Adrenal gland (tissue), 12 donors: ENCODE results near the gene ALPP. TPM values are rescaled to one million over a fixed set of nuclear protein-coding genes. Genes with fewer than 3 reads are reported as not detected.
"Not testable (repeated sequence)": the region's sequence is repeated elsewhere in the genome, so short reads cannot be mapped to it uniquely, and the experiment has no call there.

Experiments
- DNase-seq, 7 donors: peaks; one replicate each; pipeline ENCODE4 v3.0.0-alpha.2; 2019 to 2020
- H3K27ac ChIP-seq, 5 donors: fragments of 200-600 bp; sonication (generic) in 4 of 5; 1 replicate in 3 of 5; 2 replicates in 2 of 5; pipeline versions ENCODE4 v1.5.1 to v1.8.0; 2016 to 2020; ENCODE audit warnings: mild to moderate bottlenecking in 1 of 5
- H3K27me3 ChIP-seq: fragments of 200-600 bp; 2 replicates; pipeline ENCODE4 v1.8.0; 2021
- H3K36me3 ChIP-seq, 2 donors: fragments of 200-600 bp; replicated peaks in 1 of 2; 1 replicate in 1 of 2; 2 replicates in 1 of 2; pipeline versions ENCODE4 v1.5.1 to v1.8.0; 2018 to 2022
- H3K4me1 ChIP-seq, 2 donors: fragments of 200-600 bp; replicated peaks in 1 of 2; 1 replicate in 1 of 2; 2 replicates in 1 of 2; pipeline versions ENCODE4 v1.5.1 to v1.8.0; 2018 to 2021
- H3K4me3 ChIP-seq, 4 donors: fragments of 200-600 bp; sonication (generic) in 3 of 4; one replicate each; pipeline ENCODE4 v1.5.1; 2016 to 2018
- H3K9me3 ChIP-seq, 3 donors: fragments of 200-600 bp; sonication (generic) in 1 of 3; replicated peaks in 1 of 3; 1 replicate in 2 of 3; 2 replicates in 1 of 3; pipeline versions ENCODE4 v1.5.1 to v1.8.0; 2016 to 2021
- CTCF ChIP-seq, 6 experiments: fragments of 450-650 bp in 4 of 6; fragments of 200-600 bp in 2 of 6; sonication (generic) in 1 of 6; IDR thresholded peaks; 1 replicate in 5 of 6; 2 replicates in 1 of 6; pipeline versions ENCODE4 v1.5.1 to v1.8.0; 2016 to 2021; ENCODE audit warnings: antibody characterized with exemption in 6 of 6, mild to moderate bottlenecking in 2 of 6, moderate library complexity in 1 of 6
- POLR2A ChIP-seq, 2 donors: fragments of 450-650 bp; IDR thresholded peaks; one replicate each; pipeline ENCODE4 v1.6.1; 2017; ENCODE audit warnings: antibody characterized with exemption in 2 of 2, mild to moderate bottlenecking in 2 of 2, moderate library complexity in 1 of 2
- WGBS, 4 donors: extraction: QIAGEN DNeasy Blood & Tissue Kit in 2 of 4; methylation state at CpG; one replicate each; pipeline versions ENCODE4 v1.1.5 to v1.1.7; 2013 to 2017; 5-methylcytosine and 5-hydroxymethylcytosine counted together
- intact Hi-C, 2 donors: fragments of 100-400 bp; cut with DNase I; formaldehyde crosslinking; loops; one replicate each; pipeline versions ENCODE4 v1.14.1 to v1.15.0; 2022 to 2023
- polyA plus RNA-seq, 3 donors: library from polyadenylated mRNA; stranded (reverse); fragments of 200-250 nt in 2 of 3; fragments of 350-450 nt in 1 of 3; fragmentation: Illumina TruSeq in 1 of 3; extraction: RNeasy Lipid Tissue Mini Kit (QIAGEN cat#74804) in 1 of 3; gene quantifications; one replicate each; pipeline ENCODE4 v1.2.3, GENCODE V29; 2013 to 2014
- total RNA-seq, 9 donors: library from RNA; depleted of rRNA in 4 of 9; stranded (reverse); fragments of >200 nt in 4 of 9; fragments of 120-200 nt in 1 of 9; fragmentation: NEBNext Ultra II Directional in 1 of 9; extraction: Animal tissue kit (Norgen Biotek cat#: 25700) in 1 of 9; gene quantifications; one replicate each; pipeline versions ENCODE4 v1.1.0 to v1.2.4, GENCODE V29; 2013 to 2023
- donor health status: healthy with polysubstance abuse.
- donor health status: Bipolar disorder and iron deficiency.
- donor health status: DM: yes; HTN: yes; CAD: no.
- donor health status: DM: no; HTN: no; CAD: no.
- donor health status: DM: no; HTN: no; CAD: no.
- donor health status: DM: yes; HTN: yes; CAD: no.

ALPP gene
- total and polyA plus RNA-seq, 12 donors = not detected

- H3K4me1 ChIP-seq = no peaks in the 10 kb centered on the region
- no peak overlapping the region for H3K27ac ChIP-seq
- H3K9me3 ChIP-seq = no peaks in the 10 kb centered on the region
- 84 to 91% (median 87%) methylated on average over 6 to 11 of the region's 11 CpGs for WGBS, 4 donors
- H3K36me3 ChIP-seq = no peaks in the 10 kb centered on the region
- H3K4me3 ChIP-seq = no peak overlapping the region
- intact Hi-C loops = no loop called here
- TF ChIP-seq CTCF (IDR thresholded peaks at IDR 0.05) (no peak), POLR2A (IDR thresholded peaks at IDR 0.05) (no peak)
- peaks cover 1% of the 10 kb centered on the region for H3K27me3 ChIP-seq
- DNase-seq = no peak
These were observed 27.5 kb downstream of the ALPP start for GRCh38 chr2:232405943-232406510.

GRCh38 chr2:232406556-232407310 lies 28.2 kb downstream of the ALPP start, which contains the start of gene ALPG:
ALPG (plus strand) TSS chr2:232406844; CDS start chr2:232406895, 51 bp downstream.
- no peak within 1 kb of the TSS for H3K27ac ChIP-seq
- TF ChIP-seq POLR2A (IDR thresholded peaks at IDR 0.05) (no peak), CTCF (IDR thresholded peaks at IDR 0.05) (no peak)
- intact Hi-C loops = no loop called here
- H3K27me3 ChIP-seq = no peaks in the 10 kb centered on the region
- no peak for DNase-seq
- H3K9me3 ChIP-seq = no peaks in the 10 kb centered on the region
- 90 to 96% (median 92%) methylated on average over 6 to 17 of the region's 17 CpGs for WGBS, 4 donors
- no peaks in the 10 kb centered on the region for H3K4me1 ChIP-seq
- H3K4me3 ChIP-seq = no peak within 1 kb of the TSS
- H3K36me3 ChIP-seq = no peaks in the 10 kb centered on the region

GRCh38 chr2:232407428-232408150 lies 29.0 kb downstream of the ALPP start:
- intact Hi-C loops, DNase-seq, H3K27me3 ChIP-seq, H3K4me3 ChIP-seq, H3K36me3 ChIP-seq, H3K9me3 ChIP-seq, H3K4me1 ChIP-seq, H3K27ac ChIP-seq: not testable (repeated sequence)
- 88 to 100% (median 90%) methylated on average over 11 to 30 of the region's 30 CpGs for WGBS, 4 donors

- H3K4me1 ChIP-seq, intact Hi-C loops, H3K4me3 ChIP-seq, H3K27me3 ChIP-seq, DNase-seq, H3K9me3 ChIP-seq, H3K36me3 ChIP-seq, H3K27ac ChIP-seq: not testable (repeated sequence)
- 71 to 92% (median 89%) methylated on average over 1 to 10 of the region's 10 CpGs; no CpG with 5 or more reads in 1 of the 4 donors for WGBS, 4 donors
These were observed 29.7 kb downstream of the ALPP start for GRCh38 chr2:232408269-232408668.

GRCh38 chr2:232409617-232410016 lies 31.1 kb downstream of the ALPP start:
- H3K27ac ChIP-seq, H3K4me1 ChIP-seq, intact Hi-C loops, H3K9me3 ChIP-seq, DNase-seq, H3K4me3 ChIP-seq, H3K36me3 ChIP-seq, H3K27me3 ChIP-seq: not testable (repeated sequence)
- WGBS, 4 donors = 26 to 58% (median 39%) methylated on average over 9 to 38 of the region's 40 CpGs
